AG10803 (cell line): ENCODE measurements around the gene CHM.

Source experiments
- DNase-seq: peaks from one replicate; pipeline ENCODE4 v3.0.0; 2010; ENCODE audit warnings: low read depth
- H3K4me3 ChIP-seq: 2 replicates; pipeline ENCODE4 v1.5.1; 2011; ENCODE audit warnings: mild to moderate bottlenecking, low read length, control low read depth
- CTCF ChIP-seq: conservative IDR thresholded peaks from 2 replicates; pipeline ENCODE4 v1.5.1; 2011; ENCODE audit warnings: mild to moderate bottlenecking, low read length, control low read depth, inconsistent platforms

CHM gene

DNA sequence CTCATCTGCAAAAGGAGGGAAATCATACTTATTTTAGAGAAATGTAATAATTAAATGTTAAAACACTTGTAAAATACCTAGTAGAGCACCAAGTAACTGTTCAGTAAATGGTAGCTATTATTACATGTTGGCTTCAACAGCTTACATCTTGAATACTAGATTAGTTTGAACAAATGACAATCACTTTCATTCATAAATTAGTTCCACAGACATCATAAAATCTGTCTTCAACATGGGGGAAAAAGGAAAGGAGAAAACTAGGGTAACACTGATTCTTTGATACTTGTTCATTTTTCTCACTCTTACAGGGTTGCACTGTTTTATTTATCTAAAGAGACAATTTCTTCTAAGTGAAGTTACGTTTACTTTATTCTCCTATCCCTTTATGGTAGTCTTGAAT is 51.7 kb downstream of the CHM start:
- no peak overlapping the region for H3K4me3 ChIP-seq
- TF ChIP-seq CTCF, result no peak
- DNase-seq, result no peak

DNA sequence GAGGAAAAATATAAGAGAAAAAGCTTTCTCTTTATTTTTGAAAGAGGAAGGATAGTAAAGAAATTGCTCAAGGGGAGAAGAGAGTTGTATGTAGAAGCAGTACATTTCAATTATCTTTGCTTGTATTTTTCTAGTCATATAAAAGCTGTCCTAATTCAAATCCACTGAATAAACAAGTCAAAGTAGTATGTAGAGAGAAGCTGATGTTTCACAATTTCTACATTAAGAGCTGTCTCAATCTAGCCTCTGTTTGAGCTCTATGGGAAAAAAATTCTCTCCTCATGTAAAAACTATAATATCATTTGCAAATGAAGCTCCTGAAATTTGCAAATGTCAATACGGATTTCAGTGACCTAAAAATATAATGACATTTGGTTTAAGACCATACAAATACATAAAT is 52.6 kb downstream of the CHM start:
- no peak overlapping the region for H3K4me3 ChIP-seq
- DNase-seq, result peak; percentile 0
- TF ChIP-seq CTCF, result no peak

DNA sequence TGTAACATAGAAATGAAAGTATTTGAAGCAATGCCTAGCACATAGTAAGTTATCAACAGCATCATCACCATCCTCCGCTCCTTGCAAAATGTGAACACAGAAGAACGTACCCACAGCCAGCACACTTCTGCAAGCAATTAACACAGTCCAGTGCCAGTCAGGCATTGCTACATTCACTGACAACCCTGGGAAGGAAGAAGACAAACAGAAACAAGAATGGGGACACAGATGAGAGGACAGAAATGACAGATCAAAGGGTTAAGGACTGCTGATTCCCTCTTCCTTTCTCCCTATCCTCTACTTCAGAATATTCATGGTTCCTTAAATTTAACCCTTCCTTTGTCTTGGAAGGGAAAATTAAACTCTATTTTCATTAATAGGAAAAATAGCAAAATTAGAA is 53.1 kb downstream of the CHM start:
- H3K4me3 ChIP-seq, result no peak overlapping the region

GRCh38 chrX:85993539-85994197 is 53.7 kb downstream of the CHM start:
- no peak for TF ChIP-seq CTCF
- peak; percentile 1 for DNase-seq

More for the DNA sequence above, 53.1 kb downstream of the CHM start:
- no peak for TF ChIP-seq CTCF
- peak; percentile 34 for DNase-seq

DNA sequence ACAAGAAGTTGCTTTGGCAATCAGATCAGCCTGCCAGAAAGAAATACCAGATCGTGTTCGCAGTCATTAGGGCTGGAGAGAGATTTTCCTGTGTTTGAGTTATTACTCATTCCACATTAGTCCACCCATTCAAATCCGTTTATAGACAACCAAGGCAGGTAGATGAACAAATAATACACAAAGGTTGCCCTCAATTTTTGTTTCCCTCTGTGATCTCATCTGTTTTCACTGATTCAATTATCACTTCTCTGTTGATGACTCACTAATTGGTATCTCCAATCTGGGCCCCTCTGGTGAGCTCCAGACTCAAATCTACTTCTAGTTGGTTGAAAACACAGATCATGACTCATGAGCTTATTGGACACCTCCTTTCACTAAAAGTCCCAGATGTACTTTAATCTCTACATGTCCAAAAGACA is 54.5 kb downstream of the CHM start:
- peak; percentile 37 for DNase-seq
- H3K4me3 ChIP-seq, result no peak overlapping the region
- TF ChIP-seq CTCF, result no peak

More at GRCh38 chrX:85993539-85994197, 53.7 kb downstream of the CHM start:
- no peak overlapping the region for H3K4me3 ChIP-seq

- TF ChIP-seq CTCF, result no peak
- DNase-seq, result no peak
- no peak overlapping the region for H3K4me3 ChIP-seq
Observed at GRCh38 chrX:85988353-85988752, 59.0 kb downstream of the CHM start.

- no peak for TF ChIP-seq CTCF
- no peak for DNase-seq
- H3K4me3 ChIP-seq, result no peak overlapping the region
Observed at GRCh38 chrX:85980286-85980685, 67.1 kb downstream of the CHM start.
